Measurements from ENCODE around the gene SAXO1.
"Not testable (repeated sequence)": the region's sequence is repeated elsewhere in the genome, so short reads cannot be mapped to it uniquely, and the experiment has no call there.

The SAXO1 gene

DNA sequence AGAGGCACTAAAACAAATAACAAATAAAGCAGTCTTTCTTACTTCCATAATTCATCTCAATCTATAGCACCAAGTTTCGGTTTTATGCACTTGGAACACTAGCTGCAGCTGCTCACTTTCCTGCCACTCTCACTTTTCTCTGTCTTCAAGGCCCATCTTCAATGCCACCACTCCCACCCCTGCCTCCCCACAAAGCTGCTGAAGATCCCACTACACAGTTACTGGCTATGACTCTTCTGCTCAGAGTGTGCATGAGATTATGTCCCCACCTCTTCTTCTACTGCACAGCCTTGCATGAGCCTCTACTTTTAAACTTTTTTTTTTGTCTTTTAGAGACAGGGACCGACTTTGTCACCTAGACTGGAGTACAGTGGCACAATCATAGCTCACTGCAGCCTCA, 77.4 kb downstream of the SAXO1 start:
- no peak for DNase-seq

DNA sequence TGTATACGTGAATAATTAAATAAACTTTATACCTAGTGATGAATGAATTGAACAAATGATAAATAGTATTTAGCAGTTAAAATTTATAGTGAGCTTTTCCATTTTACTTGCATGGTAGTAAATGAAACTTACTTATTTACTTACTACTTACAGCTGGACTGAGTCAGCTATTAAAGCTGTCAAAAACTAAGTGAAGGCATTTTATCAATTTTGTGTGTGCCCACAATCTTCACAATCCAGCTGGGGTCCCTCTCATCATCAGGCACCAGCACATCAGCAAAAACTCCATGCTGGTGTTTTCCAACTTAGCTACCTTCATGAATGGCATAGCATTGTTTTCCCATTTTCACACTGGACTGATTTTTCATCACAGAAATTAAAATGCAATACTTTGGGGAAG, 81.1 kb downstream of the SAXO1 start:
- no peak for DNase-seq

DNA sequence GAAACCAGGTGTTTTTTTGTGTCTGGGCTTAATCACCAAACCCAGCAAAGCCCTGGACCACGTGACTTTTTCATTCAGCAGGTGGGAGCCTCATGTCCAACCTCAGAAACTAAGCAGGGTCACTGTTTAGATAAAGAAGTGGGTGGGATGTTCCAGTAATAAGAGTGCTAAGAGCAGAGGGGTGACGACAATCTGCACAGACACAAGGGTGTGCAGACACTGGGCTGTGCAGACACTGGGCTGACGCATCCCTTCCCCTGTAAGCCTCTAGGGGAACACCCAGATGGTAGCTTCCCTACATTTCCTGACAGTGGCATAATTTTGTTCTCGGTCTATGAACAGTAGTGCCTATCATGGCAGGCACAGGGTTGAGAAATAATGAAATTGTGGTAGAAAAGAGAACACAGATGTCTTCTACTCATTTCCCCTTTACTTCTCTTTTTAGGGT, 85.1 kb downstream of the SAXO1 start:
- peak; percentile 80 to 92 (median 87) for DNase-seq

DNA sequence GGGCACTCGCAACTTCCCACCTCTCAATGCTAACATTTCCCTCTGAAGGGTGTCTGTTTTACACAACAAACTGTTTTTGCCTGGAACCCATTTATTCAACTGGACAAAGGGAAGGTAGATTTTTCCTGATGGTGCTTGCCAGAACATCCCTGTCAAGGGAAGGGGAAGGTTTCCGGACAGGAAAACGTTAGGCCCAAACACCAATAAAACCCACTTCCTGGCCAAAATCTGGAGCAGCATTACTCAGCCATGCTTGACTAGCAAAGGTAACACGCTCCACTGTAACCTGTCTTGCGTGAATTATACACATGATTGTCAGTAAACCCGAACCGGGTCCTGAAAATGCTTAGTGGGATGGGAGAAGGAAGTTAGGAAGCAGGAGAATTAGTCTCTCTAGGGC, 90.2 kb downstream of the SAXO1 start:
- no peak for DNase-seq

DNA sequence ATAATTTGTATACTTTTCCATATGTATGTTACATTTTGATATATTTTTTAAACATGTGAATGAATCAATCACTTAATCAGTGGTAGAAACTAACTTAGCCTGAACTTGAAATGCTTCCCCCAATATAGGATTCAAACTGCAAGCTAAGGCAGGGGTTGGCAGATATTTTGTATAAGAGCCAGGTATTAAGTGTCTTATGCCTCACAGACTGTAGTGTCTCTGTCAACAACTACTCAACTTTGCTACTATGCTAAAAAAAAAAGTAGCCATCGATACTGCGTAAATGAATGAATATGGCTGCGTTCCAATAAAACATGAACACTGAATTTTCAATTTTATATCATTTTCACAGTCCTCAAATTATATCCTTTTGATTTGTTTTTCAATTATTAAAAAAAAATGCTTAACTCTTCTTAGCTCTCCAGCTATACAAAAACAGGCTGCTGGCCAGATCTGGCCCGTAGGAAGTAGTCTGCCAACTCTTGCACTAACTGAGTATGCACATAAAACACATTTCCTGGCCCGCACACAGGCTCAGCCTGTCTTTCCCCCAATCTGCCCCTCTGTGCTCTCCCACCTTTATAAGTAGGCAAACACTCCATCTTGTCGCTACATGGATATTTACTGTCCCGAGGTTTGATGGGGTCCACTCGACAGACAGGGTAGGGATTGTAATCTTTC, 91.8 kb downstream of the SAXO1 start:
- DNase-seq: no peak

DNA sequence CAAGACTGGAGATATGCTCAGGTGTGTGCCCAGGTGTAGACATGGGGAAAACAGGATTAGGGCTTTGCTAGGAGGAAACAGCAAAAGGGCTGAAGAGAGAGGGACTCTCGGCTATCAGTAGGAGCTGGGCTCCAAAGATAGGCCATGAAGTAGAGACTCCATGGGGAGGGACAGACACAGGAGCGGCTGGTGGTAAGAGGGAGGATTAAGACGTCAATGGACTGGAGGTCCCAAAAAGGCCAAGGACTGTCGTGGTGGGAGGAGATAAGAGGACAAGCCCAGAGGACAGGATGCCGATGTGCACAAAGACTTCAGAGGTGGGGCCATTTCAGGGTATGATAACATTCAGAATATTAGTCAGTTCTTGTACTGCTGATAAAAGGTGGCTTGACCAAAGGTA, 93.1 kb downstream of the SAXO1 start:
- no peak for DNase-seq

DNA sequence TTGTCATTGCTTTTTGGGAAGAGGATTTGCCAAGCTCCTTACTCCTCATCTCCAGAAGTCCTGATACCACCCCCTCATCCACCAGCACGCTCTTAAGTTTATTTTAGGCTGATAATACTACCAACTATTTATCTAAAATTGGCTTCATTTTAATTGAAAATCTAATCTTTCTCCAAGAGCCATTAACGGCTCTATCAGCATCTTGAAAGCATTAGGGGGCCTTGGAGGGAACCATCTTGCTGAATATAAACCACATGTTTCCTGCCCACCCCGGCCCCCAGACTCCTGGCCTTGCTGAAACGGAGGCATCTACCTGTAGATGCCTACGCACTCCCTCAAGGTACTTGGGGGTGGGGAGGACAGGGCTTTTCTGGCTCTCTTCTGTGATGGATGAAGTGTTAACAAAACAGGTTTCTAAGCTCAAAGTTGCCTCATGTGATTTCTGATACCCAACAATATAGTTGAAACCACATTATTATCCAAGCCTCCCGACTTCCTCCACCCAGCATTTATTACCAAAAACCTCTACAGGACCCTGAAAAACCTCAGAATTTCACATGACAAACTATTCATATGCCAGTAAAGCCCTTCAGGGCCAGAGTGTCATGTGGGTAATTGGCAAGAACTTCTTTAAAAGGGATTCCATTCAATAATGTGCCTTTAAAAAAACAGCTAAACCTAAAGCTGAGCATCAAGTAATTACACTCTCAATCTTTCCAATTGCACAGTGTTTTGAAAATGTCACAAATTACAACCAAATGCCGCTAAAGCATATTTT, 96.7 kb downstream of the SAXO1 start:
- DNase-seq: no peak

DNA sequence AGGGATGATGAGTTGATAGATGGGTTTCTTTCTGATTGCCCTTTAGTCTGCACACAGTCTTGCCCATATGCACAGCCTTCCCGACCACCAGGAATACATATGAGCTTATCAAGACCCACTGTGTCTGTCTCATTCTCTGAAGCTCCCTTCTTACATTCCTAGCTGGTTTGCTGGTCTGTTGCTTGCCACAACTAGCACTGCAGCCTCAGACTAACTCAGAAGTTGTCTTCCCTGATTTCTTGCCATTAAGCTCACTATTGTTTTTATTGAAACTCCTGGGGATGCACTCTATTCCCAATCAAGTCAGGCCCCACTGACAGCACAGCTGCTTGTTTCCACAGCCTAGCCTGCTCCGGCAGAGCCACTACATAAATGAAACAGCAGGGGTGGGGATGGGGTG, 97.5 kb downstream of the SAXO1 start:
- no peak for DNase-seq

DNA sequence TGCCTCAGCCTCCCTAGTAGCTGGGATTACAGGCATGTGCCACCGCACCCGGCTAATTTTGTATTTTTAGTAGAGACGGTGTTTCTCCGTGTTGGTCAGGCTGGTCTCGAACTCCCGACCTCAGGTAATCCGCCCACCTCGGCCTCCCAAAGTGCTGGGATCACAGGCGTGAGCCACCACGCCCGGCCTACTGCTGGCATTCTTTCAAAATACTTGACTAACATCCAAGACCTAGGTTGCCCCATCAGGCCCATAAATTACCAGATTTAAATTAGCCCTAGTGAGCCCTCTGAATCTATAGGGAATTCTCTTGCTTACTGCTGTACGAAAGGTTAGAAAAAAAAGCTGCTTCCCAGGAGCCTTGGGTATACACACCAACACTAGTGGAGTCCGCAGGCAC, 102.4 kb downstream of the SAXO1 start:
- DNase-seq: not testable (repeated sequence)

DNA sequence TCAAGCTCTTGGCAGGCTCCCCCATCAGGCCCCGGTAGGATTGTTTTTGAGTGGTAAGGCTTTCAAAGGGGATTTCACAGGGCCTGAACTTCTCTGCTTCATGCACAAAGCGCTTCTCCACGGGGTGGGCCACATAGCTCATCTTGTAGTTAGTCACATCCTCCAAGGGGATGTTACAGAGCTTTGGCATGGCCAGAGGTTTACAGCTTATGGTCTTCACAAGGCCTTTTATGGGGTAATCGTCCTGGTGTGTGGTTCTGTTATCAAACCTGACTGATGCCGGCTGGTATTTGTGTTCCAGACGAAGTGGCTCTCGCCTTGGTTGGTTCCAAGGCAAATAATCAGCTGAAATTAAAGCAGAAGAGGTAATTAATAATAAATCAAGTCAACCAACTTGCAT, 104.3 kb downstream of the SAXO1 start:
- DNase-seq: no peak

DNA sequence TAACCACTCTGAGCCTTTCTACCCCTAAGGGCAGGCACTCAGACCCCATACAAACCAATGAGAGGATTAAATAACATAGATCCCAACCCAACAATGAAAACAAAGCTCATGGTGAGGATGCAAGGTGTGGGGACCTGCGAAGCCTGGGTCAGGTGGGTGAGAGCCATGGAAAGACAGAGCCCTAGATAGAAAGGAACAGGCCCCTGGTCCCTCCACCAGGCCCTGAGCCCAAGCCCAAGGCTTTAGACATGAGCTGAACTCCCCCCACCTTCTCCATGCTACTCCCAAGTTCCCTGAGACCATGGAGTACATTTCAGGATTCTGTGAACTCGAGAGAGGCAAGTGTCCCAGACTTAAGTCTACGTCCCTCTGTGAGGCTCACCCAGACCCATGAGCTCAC, 106.5 kb downstream of the SAXO1 start:
- DNase-seq: no peak

DNA sequence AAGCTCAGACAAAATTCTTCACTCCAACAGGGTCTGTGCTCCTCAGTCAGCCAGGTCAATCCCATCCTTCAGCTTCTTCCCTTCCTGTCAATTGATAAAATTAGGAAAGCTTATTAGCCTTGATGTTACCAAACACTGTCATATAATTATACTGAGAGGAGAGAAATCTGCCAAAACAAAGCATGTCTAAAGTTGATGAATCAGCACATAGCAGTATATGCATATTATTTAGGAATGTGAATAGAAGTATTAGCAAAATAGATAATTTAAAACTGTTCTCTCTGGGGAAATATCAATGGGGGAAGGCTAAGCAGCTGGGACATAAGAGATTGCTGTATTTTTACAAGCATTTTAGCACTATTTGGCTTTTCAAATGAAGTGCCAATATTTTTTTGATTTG, 107.1 kb downstream of the SAXO1 start:
- DNase-seq: no peak

DNA sequence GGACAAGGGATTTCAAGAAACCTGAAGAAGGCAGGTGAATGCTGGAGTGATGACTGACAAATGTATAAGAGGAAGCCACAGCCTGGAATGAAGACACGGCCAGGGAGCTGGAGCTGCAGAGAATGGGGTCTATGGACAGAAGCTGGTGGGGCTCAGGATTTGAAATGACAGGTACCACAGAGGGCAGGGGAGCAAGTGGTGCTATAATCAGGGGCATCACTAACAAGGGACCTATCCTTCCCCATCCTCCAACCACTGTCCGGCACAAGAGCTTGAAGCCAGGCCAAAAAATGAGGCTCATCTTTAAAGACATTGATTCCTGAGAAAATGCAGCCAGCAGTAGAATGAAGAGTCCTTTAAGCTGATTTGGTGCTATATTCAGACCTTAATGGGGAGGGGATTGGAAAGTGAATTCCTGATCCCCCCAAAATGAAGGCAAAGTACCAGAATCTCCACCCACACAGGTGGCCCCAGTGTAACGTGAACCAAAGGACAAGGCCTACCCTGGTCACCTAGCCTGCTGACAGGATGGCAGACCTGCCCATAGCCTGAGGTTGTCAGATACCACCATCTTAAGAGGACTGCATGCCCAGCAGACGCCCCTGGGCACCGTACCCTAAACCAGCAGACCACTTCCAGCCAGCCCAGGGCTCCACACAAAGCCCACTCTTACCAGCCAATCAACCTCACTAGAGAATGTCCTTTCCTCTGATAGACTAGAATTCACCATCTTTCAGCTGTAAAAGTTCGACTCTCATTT, 109.2 kb downstream of the SAXO1 start:
- DNase-seq: no peak

DNA sequence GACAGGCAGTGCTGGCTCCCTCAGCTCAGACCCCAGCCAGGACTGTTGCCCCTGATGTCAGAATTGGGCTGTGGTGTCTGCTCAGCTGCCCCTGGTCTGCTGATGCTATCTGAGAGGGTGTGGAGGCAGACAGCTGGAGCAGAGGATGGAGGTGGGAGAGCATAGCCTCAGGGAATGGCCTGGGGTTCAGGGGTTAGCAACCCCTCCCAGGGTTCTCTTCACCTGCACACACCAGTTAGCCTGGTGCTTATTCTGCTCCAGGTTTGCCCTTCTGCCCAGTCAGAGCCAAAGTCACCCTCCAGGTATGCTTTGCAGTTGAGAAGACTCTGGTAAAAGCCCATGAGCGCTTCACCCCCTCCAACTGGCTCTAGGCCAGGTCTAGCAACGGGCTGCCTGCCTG, 109.8 kb downstream of the SAXO1 start:
- no peak for DNase-seq

DNA sequence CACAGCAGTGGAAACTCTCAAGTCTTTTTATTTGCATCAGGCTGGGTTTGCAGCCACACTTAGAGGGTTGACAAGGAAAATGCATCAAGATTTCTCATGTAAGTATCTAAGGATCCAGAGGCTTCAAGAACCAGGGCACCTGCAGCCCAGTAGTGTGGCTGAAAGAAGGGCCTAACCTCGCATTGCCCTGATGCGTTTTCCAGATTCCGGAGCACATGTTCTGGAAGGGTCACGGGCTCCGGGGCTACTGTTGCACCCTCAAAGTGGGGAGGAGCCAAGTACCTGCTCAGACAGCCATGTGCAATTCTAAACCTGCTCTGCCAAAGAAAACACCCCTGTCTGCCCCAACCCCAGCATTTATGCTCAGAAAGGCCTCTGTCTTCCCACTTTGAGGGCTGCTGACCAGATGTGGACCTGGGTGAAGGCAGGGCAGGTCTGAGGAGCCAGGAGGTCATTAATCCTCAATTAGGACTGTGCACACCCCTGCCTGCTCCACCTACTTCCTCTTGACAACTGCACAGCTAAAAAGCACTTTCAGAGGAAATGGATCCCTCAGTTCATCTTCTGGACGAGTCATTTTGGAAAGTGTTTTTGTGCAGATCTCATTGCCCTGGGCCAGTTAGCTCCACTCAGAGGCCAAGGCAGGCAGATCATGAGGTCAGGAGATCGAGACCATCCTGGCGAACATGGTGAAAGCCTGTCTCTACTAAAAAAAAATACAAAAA, 110.7 kb downstream of the SAXO1 start:
- DNase-seq: no peak

DNA sequence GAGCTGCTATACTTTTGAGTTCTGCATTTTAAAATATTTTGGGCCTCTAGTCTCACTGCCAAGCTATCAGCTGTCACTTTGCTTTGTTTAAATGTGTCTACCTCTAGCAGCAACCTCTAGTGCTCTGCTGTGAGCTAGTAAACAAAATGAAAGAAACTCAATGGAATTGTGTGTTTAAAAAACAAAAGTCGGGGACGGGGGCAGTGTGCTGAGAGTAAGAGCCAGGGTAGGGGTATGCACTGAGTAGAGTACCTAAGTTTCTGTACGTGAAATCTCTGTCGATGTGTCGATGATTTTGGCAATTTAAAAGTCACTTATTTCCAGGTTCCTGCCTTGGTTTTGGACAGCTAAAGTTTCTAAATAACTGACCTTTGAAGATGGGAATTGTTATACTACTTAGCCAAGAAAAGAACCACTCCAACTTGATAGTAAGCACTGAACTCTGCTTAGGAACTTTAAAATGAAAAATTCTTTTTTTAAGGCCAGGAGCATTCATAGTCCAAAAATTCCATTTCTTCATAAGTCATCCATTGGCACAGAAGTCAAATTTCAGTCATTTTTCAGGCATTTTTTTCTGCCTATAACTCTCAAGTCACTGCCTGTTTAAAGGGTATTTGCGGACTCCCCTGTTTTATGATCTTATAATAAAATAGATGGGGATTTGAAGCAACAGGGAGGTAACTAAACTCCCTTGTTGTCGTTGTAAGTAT, 111.5 kb downstream of the SAXO1 start:
- DNase-seq: no peak

DNA sequence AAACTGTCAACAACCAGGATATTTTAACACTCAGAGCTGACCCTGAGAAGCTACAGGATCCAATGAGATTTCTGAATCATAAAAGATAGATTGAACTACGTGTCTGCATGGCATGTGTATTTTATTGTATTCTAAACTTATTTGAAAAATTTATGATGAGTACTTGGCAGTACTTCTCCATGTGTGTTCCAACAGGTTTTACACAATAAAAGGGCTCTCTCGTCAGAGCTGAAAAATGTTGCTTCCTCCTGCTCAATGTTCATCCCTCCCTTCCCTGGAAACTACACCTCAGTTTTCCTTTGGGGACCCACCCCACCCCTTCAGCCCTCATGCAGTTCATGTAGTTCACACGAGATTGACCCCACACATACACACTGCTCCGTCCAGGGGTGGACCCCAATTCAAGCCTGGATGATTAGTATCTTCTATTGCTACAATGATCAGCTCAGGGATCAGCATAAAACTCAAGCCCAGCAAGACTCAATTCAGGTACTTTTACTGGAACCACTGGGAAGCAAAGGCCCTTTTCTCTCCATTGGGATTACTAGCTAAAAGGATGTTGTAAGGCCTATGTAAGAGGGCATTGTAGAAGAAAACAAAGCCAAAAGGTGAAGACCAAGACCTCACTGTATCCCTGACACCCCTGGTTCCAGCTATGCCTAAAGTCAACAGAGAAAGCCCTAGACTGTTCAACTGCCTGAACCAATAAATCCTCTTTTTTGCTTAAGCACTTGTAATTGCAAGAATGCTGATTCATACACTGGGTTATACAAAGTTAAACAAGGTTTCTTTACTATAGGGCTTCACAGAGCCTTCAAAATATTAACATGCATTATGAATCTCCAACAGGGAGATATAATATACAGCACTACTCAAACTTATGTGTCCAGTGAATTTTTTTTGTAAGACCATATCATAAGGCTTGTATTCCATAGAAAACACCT, 112.6 kb downstream of the SAXO1 start:
- no peak for DNase-seq

DNA sequence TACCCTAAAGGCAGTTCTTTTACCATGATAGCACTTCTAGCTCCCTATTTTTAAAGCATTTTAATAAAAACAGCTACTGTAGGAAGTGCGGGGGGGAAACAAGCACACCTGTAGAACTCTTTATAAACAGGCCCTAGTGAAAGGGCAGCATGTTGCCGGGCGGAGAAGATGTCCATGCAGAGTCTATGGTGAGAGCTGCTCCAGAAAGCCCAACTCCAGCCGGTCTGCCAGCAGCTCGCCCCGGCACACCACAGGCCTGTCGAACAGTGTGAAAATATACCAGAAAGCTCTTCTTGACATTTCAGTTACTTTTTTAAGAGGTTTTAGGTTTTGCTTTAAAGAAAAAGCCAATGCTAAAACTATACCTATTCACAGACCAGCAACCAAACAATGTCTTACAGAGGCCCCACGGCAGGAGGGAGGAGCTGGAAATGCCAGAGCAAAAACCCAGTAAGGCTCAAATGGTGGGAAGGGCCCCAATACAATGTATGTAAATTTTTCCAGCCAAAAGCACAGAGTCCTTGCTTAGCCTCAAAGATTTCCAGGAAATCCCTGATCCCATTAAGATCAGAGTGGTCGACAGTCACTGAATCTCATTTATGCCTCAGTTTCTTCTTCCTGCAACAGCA, 121.2 kb downstream of the SAXO1 start:
- DNase-seq: no peak

DNA sequence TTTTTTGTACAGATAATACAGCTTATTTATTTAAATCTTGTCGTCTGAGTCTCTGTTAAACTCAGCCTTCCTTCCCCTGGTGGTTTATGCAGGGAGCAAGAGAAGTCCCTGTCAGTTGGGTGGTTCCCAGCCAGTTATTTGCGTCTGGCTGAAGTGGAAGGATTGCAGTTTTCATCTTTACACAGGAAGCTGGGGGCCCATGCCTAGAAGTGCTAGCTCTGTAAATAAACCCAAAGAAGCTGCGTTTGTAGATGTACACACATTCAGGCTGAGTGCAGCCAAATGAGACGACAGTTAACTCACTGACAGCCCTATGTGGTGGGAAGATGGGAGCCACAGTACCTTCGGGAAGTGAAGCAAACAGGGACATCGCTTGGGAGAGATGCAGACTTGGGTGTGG, 122.1 kb downstream of the SAXO1 start:
- DNase-seq: no peak

DNA sequence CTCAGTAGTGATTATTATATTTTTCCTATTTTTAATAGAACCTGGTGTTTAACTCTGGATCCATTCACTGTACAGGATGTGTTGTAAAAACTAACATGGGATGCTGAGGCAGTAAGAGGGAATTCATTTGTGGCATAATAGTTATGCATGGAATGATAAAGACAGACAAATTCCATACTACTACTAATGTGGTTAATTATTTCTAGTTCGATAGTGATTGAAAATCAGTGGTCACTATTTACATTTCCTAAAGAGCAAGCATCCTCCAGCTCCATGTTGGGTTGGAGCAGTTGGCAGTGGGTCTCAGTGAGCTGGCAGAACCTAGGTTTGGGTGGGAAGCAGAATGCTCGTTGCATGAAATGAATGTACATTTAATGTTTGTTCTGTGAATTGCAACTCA, 122.6 kb downstream of the SAXO1 start:
- no peak for DNase-seq

All from suppressor macrophage treated with lipopolysaccharide for 1 hour (primary cell).